IMR-90 (cell line): Measurements from ENCODE around the gene ABCB6. TPM values are rescaled to one million over a fixed set of nuclear protein-coding genes. Genes with fewer than 3 reads are reported as not detected.
A peak's percentile ranks its signal among the peaks of the same experiment; 100 is the strongest.

Experiments
- ATAC-seq: fragments of 200-7000 bp; cut with Tn5 transposase; 2 replicates; pipeline ENCODE4 v1.9.1; 2020; ENCODE audit warnings: low read depth, mild to moderate bottlenecking, moderate library complexity
- BruUV-seq: library from RNA; stranded (reverse); fragments of 400-500 nt; replicated peaks from 2 replicates; lab custom pipeline; 2021; lab: Mats Ljungman, UMichigan
- CTCF ChIA-PET: fragments of 300-600 bp; formaldehyde crosslinking; extraction: SDS; loops from one replicate; lab custom pipeline; 2021; ENCODE audit warnings: antibody characterized with exemption; lab: Yijun Ruan, JAX
- POLR2A ChIA-PET: fragments of 300-600 bp; sonication (Branson Sonifier 250); formaldehyde crosslinking; loops from one replicate; lab custom pipeline; 2022; ENCODE audit warnings: antibody characterized with exemption; ENCODE audit not compliant: unreplicated experiment; lab: Charles Lee
- DNase-seq: peaks from one replicate; pipeline ENCODE4 v3.0.0; 2013
- H2AFZ ChIP-seq: replicated peaks from 2 replicates; pipeline ENCODE3; 2013; ENCODE audit warnings: low read length, mild to moderate bottlenecking; ENCODE audit not compliant: poor library complexity
- H2AK5ac ChIP-seq: 2 replicates; pipeline ENCODE4 v1.6.1; 2013; ENCODE audit warnings: low read depth, low read length, inconsistent platforms
- H2AK9ac ChIP-seq: replicated peaks from 2 replicates; pipeline ENCODE3; 2013; ENCODE audit warnings: mild to moderate bottlenecking, low read depth, low read length, moderate library complexity; ENCODE audit not compliant: poor library complexity
- H2BK120ac ChIP-seq: 2 replicates; pipeline ENCODE4 v1.6.1; 2013; ENCODE audit warnings: low read depth, low read length, inconsistent platforms
- H2BK15ac ChIP-seq: 3 replicates; pipeline ENCODE4 v1.6.1; 2013; ENCODE audit warnings: low read depth, low read length, inconsistent platforms
- H2BK20ac ChIP-seq: 2 replicates; pipeline ENCODE4 v1.6.1; 2013; ENCODE audit warnings: low read depth, mild to moderate bottlenecking, inconsistent platforms, low read length, moderate library complexity
- H2BK5ac ChIP-seq: 2 replicates; pipeline ENCODE4 v1.6.1; 2013; ENCODE audit warnings: mild to moderate bottlenecking, low read depth, low read length, inconsistent platforms; ENCODE audit not compliant: poor library complexity, severe bottlenecking
- H3K14ac ChIP-seq: replicated peaks from 2 replicates; pipeline ENCODE4 v1.6.1; 2013; ENCODE audit warnings: low read depth, low read length, inconsistent platforms
- H3K18ac ChIP-seq: 2 replicates; pipeline ENCODE4 v1.6.1; 2013; ENCODE audit warnings: low read depth, low read length, control low read depth
- H3K23ac ChIP-seq: 2 replicates; pipeline ENCODE4 v1.6.1; 2013; ENCODE audit warnings: low read depth, low read length, inconsistent platforms
- H3K27ac ChIP-seq: 2 replicates; pipeline ENCODE4 v1.5.1; 2013; ENCODE audit warnings: mild to moderate bottlenecking, control low read depth, low read length; ENCODE audit not compliant: insufficient read depth
- H3K27me3 ChIP-seq: 2 replicates; pipeline ENCODE4 v1.6.1; 2013; ENCODE audit warnings: low read length; ENCODE audit not compliant: control insufficient read depth, insufficient read depth
- H3K36me3 ChIP-seq: 2 replicates; pipeline ENCODE4 v1.6.1; 2013; ENCODE audit warnings: low read length, mixed read lengths; ENCODE audit not compliant: control insufficient read depth, insufficient read depth
- H3K4ac ChIP-seq: 2 replicates; pipeline ENCODE4 v1.6.1; 2013; ENCODE audit warnings: low read depth, low read length, inconsistent platforms
- H3K4me1 ChIP-seq: 2 replicates; pipeline ENCODE4 v1.6.1; 2013; ENCODE audit warnings: low read length, mixed read lengths; ENCODE audit not compliant: control insufficient read depth, insufficient read depth
- H3K4me2 ChIP-seq: 2 replicates; pipeline ENCODE4 v1.6.1; 2013; ENCODE audit warnings: low read depth, mild to moderate bottlenecking, control low read depth, low read length, moderate library complexity
- H3K4me3 ChIP-seq: 2 replicates; pipeline ENCODE4 v1.5.1; 2013; ENCODE audit warnings: low read depth, mild to moderate bottlenecking, control low read depth, low read length, moderate library complexity; ENCODE audit not compliant: insufficient read depth
- H3K56ac ChIP-seq: 2 replicates; pipeline ENCODE4 v1.6.1; 2013; ENCODE audit warnings: low read length, inconsistent platforms; ENCODE audit not compliant: insufficient read depth; ENCODE audit errors: extremely low read depth
- H3K79me1 ChIP-seq, 2 experiments: 2 replicates each; pipeline ENCODE4 v1.6.1; 2013; ENCODE audit warnings: low read length in 2 of 2, inconsistent platforms in 1 of 2, low read depth in 1 of 2
- H3K9ac ChIP-seq: 2 replicates; pipeline ENCODE4 v1.6.1; 2013; ENCODE audit warnings: low read depth, low read length, control low read depth
- H3K9me1 ChIP-seq: 2 replicates; pipeline ENCODE4 v1.6.1; 2013; ENCODE audit warnings: low read length, inconsistent platforms; ENCODE audit not compliant: insufficient read depth
- H3K9me3 ChIP-seq: 2 replicates; pipeline ENCODE4 v1.6.1; 2013; ENCODE audit warnings: low read length; ENCODE audit not compliant: control insufficient read depth, insufficient read depth
- H4K20me1 ChIP-seq: 2 replicates; pipeline ENCODE4 v1.6.1; 2013; ENCODE audit warnings: low read length, inconsistent platforms; ENCODE audit not compliant: insufficient read depth
- H4K5ac ChIP-seq: 2 replicates; pipeline ENCODE4 v1.6.1; 2013; ENCODE audit warnings: mild to moderate bottlenecking, low read depth, low read length, control low read depth
- H4K8ac ChIP-seq, 2 experiments: 2 replicates each; pipeline ENCODE4 v1.6.1; 2013; ENCODE audit warnings: low read depth in 2 of 2, low read length in 2 of 2, control low read depth in 1 of 2, inconsistent platforms in 1 of 2
- H4K91ac ChIP-seq: 2 replicates; pipeline ENCODE4 v1.6.1; 2013; ENCODE audit warnings: low read depth, low read length, inconsistent platforms; ENCODE audit not compliant: insufficient read depth
- CEBPB ChIP-seq: IDR thresholded peaks from 2 replicates; pipeline ENCODE4 v1.6.1; 2012; ENCODE audit warnings: low read depth, low read length, improper control_type of control experiment
- MAZ ChIP-seq: IDR thresholded peaks from 2 replicates; pipeline ENCODE4 v1.6.1; 2012; ENCODE audit warnings: low read depth, mild to moderate bottlenecking, low read length, improper control_type of control experiment, moderate library complexity, borderline replicate concordance
- MXI1 ChIP-seq: IDR thresholded peaks from 2 replicates; pipeline ENCODE4 v1.6.1; 2012; ENCODE audit warnings: low read depth, mild to moderate bottlenecking, low read length, moderate library complexity, borderline replicate concordance
- POLR2A ChIP-seq: IDR thresholded peaks from 2 replicates; pipeline ENCODE4 v1.6.1; 2012; ENCODE audit warnings: mild to moderate bottlenecking, low read depth, low read length
- SMC3 ChIP-seq: fragments of 150-350 bp; IDR thresholded peaks from 2 replicates; pipeline ENCODE4 v1.6.1; 2016; ENCODE audit warnings: low read depth, mild to moderate bottlenecking, antibody characterized with exemption, low read length, moderate library complexity
- WGBS, 2 experiments: methylation state at CpG; one replicate each; pipeline versions ENCODE4 v1.1.5 to v1.1.7; 2013; ENCODE audit warnings: missing lambda C conversion rate in 2 of 2; ENCODE audit not compliant: insufficient read length in 1 of 2; ENCODE audit errors: extremely low coverage in 2 of 2; 5-methylcytosine and 5-hydroxymethylcytosine counted together
- dilution Hi-C: fragments of 300-500 bp; cut with HindIII; formaldehyde crosslinking; loops from one replicate; pipeline ENCODE4 v1.14.3; 2018; ENCODE audit warnings: low sequenced_read_pairs; ENCODE audit not compliant: unreplicated experiment
- in situ Hi-C: fragments of 300-500 bp; cut with MboI; formaldehyde crosslinking; loops from 3 replicates; pipeline ENCODE4 v1.14.3; 2019; ENCODE audit warnings: low sequenced_read_pairs, inconsistent platforms, mixed read lengths
- intact Hi-C: fragments of 100-400 bp; cut with micrococcal nuclease; formaldehyde crosslinking; loops from 2 replicates; pipeline ENCODE4 v1.10.0; 2022
- polyA plus RNA-seq, 3 experiments: library from polyadenylated mRNA; depleted of rRNA; stranded (reverse); fragments of >200 nt; gene quantifications; 2 replicates each; pipeline ENCODE4 v1.2.3, GENCODE V29; 2012; ENCODE audit warnings: low replicate concordance in 1 of 3
- total RNA-seq: library from RNA; depleted of rRNA; stranded (reverse); fragments of >200 nt; gene quantifications from 2 replicates; pipeline ENCODE4 v1.2.3, GENCODE V29; 2012

Gene ABCB6
- total and polyA plus RNA-seq, 2 of the 4 experiments (the other 2 are of a cell fraction), result 12.5 to 24.7 TPM

- H3K4ac ChIP-seq, result no peak within 1 kb of the TSS
- no peak within 1 kb of the TSS for H3K14ac ChIP-seq
- POLR2A ChIA-PET, result no interaction called here
- H4K20me1 ChIP-seq, result peaks cover 7% of the 10 kb centered on the region; the same call in 1 of the 2 replicates
- no peaks in the 10 kb centered on the region for H3K27me3 ChIP-seq
- no peak within 1 kb of the TSS for H2AK5ac ChIP-seq
- no peak within 1 kb of the TSS for H3K4me2 ChIP-seq
- peak within 1 kb of the TSS; percentile 2 for H2AFZ ChIP-seq
- no peak for TF ChIP-seq MAZ
- TF ChIP-seq POLR2A, result no peak
- no peak for TF ChIP-seq CEBPB
- TF ChIP-seq MXI1, result no peak
- TF ChIP-seq SMC3, result no peak
- H3K4me3 ChIP-seq, result no peak within 1 kb of the TSS
- H2BK15ac ChIP-seq, result no peak within 1 kb of the TSS
- H3K23ac ChIP-seq, result no peak within 1 kb of the TSS
- H3K9ac ChIP-seq, result no peak within 1 kb of the TSS
- H3K79me1 ChIP-seq, result 0 out of 4 replicates have a peak, but pooled peaks cover 3 to 11% of the 10 kb centered on the region in 2 experiments
- no peak within 1 kb of the TSS for H2BK120ac ChIP-seq
- no peak within 1 kb of the TSS for H4K8ac ChIP-seq
- H3K56ac ChIP-seq, result no peak within 1 kb of the TSS
- no peak within 1 kb of the TSS for H2BK20ac ChIP-seq
- CTCF ChIA-PET, result interaction anchor here (1.0 to 1.1 kb wide), 2 partner anchors 45 to 92 kb away, joined by 3 to 5 read pairs; no protein-coding TSS in a partner anchor
- no peak within 1 kb of the TSS for H3K27ac ChIP-seq
- H4K91ac ChIP-seq, result no peak within 1 kb of the TSS
- ATAC-seq (no peak), DNase-seq (no peak)
- H3K9me1 ChIP-seq, result 0 out of 2 replicates have a peak, but pooled peaks cover 4% of the 10 kb centered on the region
- no peak within 1 kb of the TSS for H4K5ac ChIP-seq
- H2AK9ac ChIP-seq, result peak within 1 kb of the TSS; percentile 72
- 92% methylated on average over 2 of the region's 10 CpGs; no CpG with 5 or more reads in 1 of the 2 experiments for WGBS, 2 experiments
- H2BK5ac ChIP-seq, result no peak within 1 kb of the TSS
- intact Hi-C loops (loop anchor here (2.0 kb wide), 1 partner anchor 125 kb away; no protein-coding TSS in a partner anchor), in situ Hi-C loops (loop anchor here (5.0 kb wide), 2 partner anchors 37 to 127 kb away; partner anchors contain the start of gene ZFAND2B), dilution Hi-C loops (no loop called here)
- H3K9me3 ChIP-seq, result no peaks in the 10 kb centered on the region
- BruUV-seq, result no TSS peak
- peaks cover 20% of the 10 kb centered on the region for H3K36me3 ChIP-seq
- peaks cover 3% of the 10 kb centered on the region; the same call in 1 of the 2 replicates for H3K4me1 ChIP-seq
- no peak within 1 kb of the TSS for H3K18ac ChIP-seq
Observed at GRCh38 chr2:219169930-219170654, 48.7 kb downstream of the ABCB6 start, which contains the start of gene SLC23A3. TSS of gene SLC23A3 (minus strand) at chr2:219170029. CDS start at chr2:219169984, 45 bp downstream.
